Measurements from ENCODE around the gene CCS. TPM values are rescaled to one million over a fixed set of nuclear protein-coding genes. Genes with fewer than 3 reads are reported as not detected.

CCS gene
- total RNA-seq, 1 experiment from 2014 or later, result 25.8 TPM

- POLR2A ChIA-PET, result interaction anchor here (0.6 to 3.6 kb wide), 16 partner anchors 10 to 109 kb away, joined by 3 to 26 read pairs (median 6); partner anchors contain the start of genes ACTN3, CCDC87, CCS and DPP3
Observed at GRCh38 chr11:66569076-66569475, 23.9 kb upstream of the CCS start.

GRCh38 chr11:66570079-66570849 lies 22.7 kb upstream of the CCS start:
- H3K27me3 Mint-ChIP-seq (ENCODE audit: insufficient read depth, unreplicated experiment), result peaks cover 20% of the 10 kb centered on the region
- TF ChIP-seq, protein P1, sequence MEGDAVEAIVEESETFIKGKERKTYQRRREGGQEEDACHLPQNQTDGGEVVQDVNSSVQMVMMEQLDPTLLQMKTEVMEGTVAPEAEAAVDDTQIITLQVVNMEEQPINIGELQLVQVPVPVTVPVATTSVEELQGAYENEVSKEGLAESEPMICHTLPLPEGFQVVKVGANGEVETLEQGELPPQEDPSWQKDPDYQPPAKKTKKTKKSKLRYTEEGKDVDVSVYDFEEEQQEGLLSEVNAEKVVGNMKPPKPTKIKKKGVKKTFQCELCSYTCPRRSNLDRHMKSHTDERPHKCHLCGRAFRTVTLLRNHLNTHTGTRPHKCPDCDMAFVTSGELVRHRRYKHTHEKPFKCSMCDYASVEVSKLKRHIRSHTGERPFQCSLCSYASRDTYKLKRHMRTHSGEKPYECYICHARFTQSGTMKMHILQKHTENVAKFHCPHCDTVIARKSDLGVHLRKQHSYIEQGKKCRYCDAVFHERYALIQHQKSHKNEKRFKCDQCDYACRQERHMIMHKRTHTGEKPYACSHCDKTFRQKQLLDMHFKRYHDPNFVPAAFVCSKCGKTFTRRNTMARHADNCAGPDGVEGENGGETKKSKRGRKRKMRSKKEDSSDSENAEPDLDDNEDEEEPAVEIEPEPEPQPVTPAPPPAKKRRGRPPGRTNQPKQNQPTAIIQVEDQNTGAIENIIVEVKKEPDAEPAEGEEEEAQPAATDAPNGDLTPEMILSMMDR (IDR thresholded peaks at IDR 0.05; ENCODE audit: unreplicated experiment), result no peak
- H3K4me3 Mint-ChIP-seq (ENCODE audit: unreplicated experiment), result no peak overlapping the region
- H3K4me1 Mint-ChIP-seq (ENCODE audit: insufficient read depth, unreplicated experiment), result peaks cover 14% of the 10 kb centered on the region
- no TSS peak for BruUV-seq (replicated peaks)
- no peaks in the 10 kb centered on the region for H3K36me3 Mint-ChIP-seq (ENCODE audit: insufficient read depth, unreplicated experiment)
- intact Hi-C loops (cut with micrococcal nuclease), result no loop called here
- DNase-seq (ENCODE audit: unreplicated experiment), result no peak
- POLR2A ChIA-PET, result interaction anchor here (0.7 to 3.6 kb wide), 6 partner anchors 8 to 108 kb away, joined by 3 to 23 read pairs (median 15); partner anchors contain the start of genes ACTN3, RBM14, RBM4B and ZDHHC24
- CTCF ChIA-PET, result interaction anchor here (0.6 to 1.4 kb wide), 2 partner anchors 11 to 139 kb away, joined by 3 to 5 read pairs; no protein-coding TSS in a partner anchor
- H3K9me3 Mint-ChIP-seq (ENCODE audit: unreplicated experiment), result no peaks in the 10 kb centered on the region
- no peak overlapping the region for H3K27ac Mint-ChIP-seq (ENCODE audit: low read depth, unreplicated experiment)

More at GRCh38 chr11:66569076-66569475, 23.9 kb upstream of the CCS start:
- intact Hi-C loops (cut with micrococcal nuclease), result no loop called here
- H3K27me3 Mint-ChIP-seq (ENCODE audit: insufficient read depth, unreplicated experiment), result peaks cover 8% of the 10 kb centered on the region
- peaks cover 7% of the 10 kb centered on the region for H3K4me1 Mint-ChIP-seq (ENCODE audit: insufficient read depth, unreplicated experiment)
- H3K4me3 Mint-ChIP-seq (ENCODE audit: unreplicated experiment), result no peak overlapping the region
- no TSS peak for BruUV-seq (replicated peaks)
- no peak for DNase-seq (ENCODE audit: unreplicated experiment)
- no peaks in the 10 kb centered on the region for H3K36me3 Mint-ChIP-seq (ENCODE audit: insufficient read depth, unreplicated experiment)
- peak overlapping the region; percentile 77 for H3K27ac Mint-ChIP-seq (ENCODE audit: low read depth, unreplicated experiment)
- CTCF ChIA-PET, result interaction anchor here (0.7 to 1.7 kb wide), 4 partner anchors 23 to 180 kb away, joined by 3 to 5 read pairs (median 3); no protein-coding TSS in a partner anchor
- no peaks in the 10 kb centered on the region for H3K9me3 Mint-ChIP-seq (ENCODE audit: unreplicated experiment)
- TF ChIP-seq, protein P1 (IDR thresholded peaks at IDR 0.05; ENCODE audit: unreplicated experiment), result no peak

DNA sequence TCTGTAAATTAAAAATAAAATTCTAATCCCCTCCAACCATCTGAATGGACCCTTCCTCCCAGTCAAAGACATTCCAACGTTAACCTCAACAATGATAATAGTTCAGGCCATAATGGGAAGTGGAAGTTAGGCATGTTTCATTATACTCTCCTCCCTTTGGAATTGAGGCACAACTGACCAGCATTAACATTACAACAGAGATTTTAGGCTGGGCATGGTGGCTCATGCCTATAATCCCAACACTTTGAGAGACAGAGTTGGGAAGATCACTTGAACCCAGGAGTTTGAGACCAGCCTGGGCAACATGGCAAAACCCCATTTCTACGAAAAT lies 22.2 kb upstream of the CCS start:
- intact Hi-C loops (cut with micrococcal nuclease), result no loop called here
- ChIA-PET CTCF (interaction anchor here (1.4 kb wide), 1 partner anchor 10 kb away, joined by 3 read pairs; no protein-coding TSS in a partner anchor), POLR2A (no interaction called here)
- Mint-ChIP-seq H3K9me3 (ENCODE audit: unreplicated experiment) (no peaks in the 10 kb centered on the region), H3K4me1 (ENCODE audit: insufficient read depth, unreplicated experiment) (peaks cover 14% of the 10 kb centered on the region), H3K27ac (ENCODE audit: low read depth, unreplicated experiment) (no peak overlapping the region), H3K27me3 (ENCODE audit: insufficient read depth, unreplicated experiment) (peaks cover 26% of the 10 kb centered on the region), H3K4me3 (ENCODE audit: unreplicated experiment) (no peak overlapping the region), H3K36me3 (ENCODE audit: insufficient read depth, unreplicated experiment) (no peaks in the 10 kb centered on the region)
- TF ChIP-seq, protein P1 (IDR thresholded peaks at IDR 0.05; ENCODE audit: unreplicated experiment), result no peak
- no peak for DNase-seq (ENCODE audit: unreplicated experiment)
- no TSS peak for BruUV-seq (replicated peaks)

- no peak overlapping the region for H3K4me3 Mint-ChIP-seq (ENCODE audit: unreplicated experiment)
- peaks cover 14% of the 10 kb centered on the region for H3K4me1 Mint-ChIP-seq (ENCODE audit: insufficient read depth, unreplicated experiment)
- peak; percentile 73 for DNase-seq (ENCODE audit: unreplicated experiment)
- no peaks in the 10 kb centered on the region for H3K36me3 Mint-ChIP-seq (ENCODE audit: insufficient read depth, unreplicated experiment)
- peaks cover 28% of the 10 kb centered on the region for H3K27me3 Mint-ChIP-seq (ENCODE audit: insufficient read depth, unreplicated experiment)
- intact Hi-C loops (cut with micrococcal nuclease), result loop anchor here (1.0 to 5.0 kb wide), 2 partner anchors 63 to 99 kb away; no protein-coding TSS in a partner anchor
- H3K27ac Mint-ChIP-seq (ENCODE audit: low read depth, unreplicated experiment), result no peak overlapping the region
- H3K9me3 Mint-ChIP-seq (ENCODE audit: unreplicated experiment), result peaks cover 7% of the 10 kb centered on the region
- TF ChIP-seq, protein P1 (IDR thresholded peaks at IDR 0.05; ENCODE audit: unreplicated experiment), result peak; percentile 79
- POLR2A ChIA-PET, result interaction anchor here (0.6 to 3.0 kb wide), 4 partner anchors 10 to 99 kb away, joined by 3 to 19 read pairs (median 8); partner anchors contain the start of genes CTSF, RBM4 and RBM4B
- no TSS peak for BruUV-seq (replicated peaks)
- CTCF ChIA-PET, result interaction anchor here (0.6 to 2.8 kb wide), 5 partner anchors 10 to 197 kb away, joined by 3 to 19 read pairs (median 4); partner anchors contain the start of gene RBM4B
Observed at GRCh38 chr11:66579017-66579606, 13.9 kb upstream of the CCS start.

All from MCF 10A (cell line).